Endothelial cell of umbilical vein (primary cell): ENCODE results near the gene SP100.

Experiments used
- CTCF ChIP-seq, 2 donors: IDR thresholded peaks; 1 replicate in 1 of 2; 2 replicates in 1 of 2; pipeline ENCODE4 v1.5.1; 2011; ENCODE audit warnings: low read length in 2 of 2, mild to moderate bottlenecking in 2 of 2, moderate library complexity in 2 of 2, control low read depth in 1 of 2, inconsistent platforms in 1 of 2, low read depth in 1 of 2; ENCODE audit not compliant: insufficient read depth in 1 of 2; ENCODE audit errors: extremely low read depth in 1 of 2
- POLR2A ChIP-seq: IDR thresholded peaks from 2 replicates; pipeline ENCODE4 v1.6.1; 2012; ENCODE audit warnings: low read depth, mild to moderate bottlenecking, control low read depth, low read length
- POLR2AphosphoS5 ChIP-seq: IDR thresholded peaks from 2 replicates; pipeline ENCODE4 v1.6.1; 2012; ENCODE audit warnings: low read depth, mild to moderate bottlenecking, control low read depth, low read length, moderate library complexity; ENCODE audit not compliant: insufficient read depth

- TF ChIP-seq POLR2A (peak; percentile 71), CTCF (IDR thresholded peaks at IDR 0.05; ENCODE audit: extremely low read depth in 1 of 2, insufficient read depth in 1 of 2, low read depth in 1 of 2, low read length in 2 of 2) (no peak), POLR2AphosphoS5 (peak; percentile 74)
Measured at GRCh38 chr2:230411570-230412370, 4.2 kb upstream of the SP100 start.
